Measurements from ENCODE around the gene DDO. TPM values are rescaled to one million over a fixed set of nuclear protein-coding genes. Genes with fewer than 3 reads are reported as not detected.
A peak's percentile ranks its signal among the peaks of the same experiment; 100 is the strongest.
"Not testable (repeated sequence)": the region's sequence is repeated elsewhere in the genome, so short reads cannot be mapped to it uniquely, and the experiment has no call there.

The DDO gene
- 0.49 TPM for total RNA-seq
- polyA plus RNA-seq (ENCODE audit: insufficient read depth in 1 of 8, insufficient read length in 8 of 8, low replicate concordance in 1 of 8) = under 1 TPM in 5 of 8 donors, not detected in 3; 0.08 to 0.30 (median 0.21) TPM
- long read RNA-seq, donor 1 = 0 reads
- long read RNA-seq, donor 2 = 0 reads
- long read RNA-seq, donor 3, partial matches to known transcripts = 0 of 1 reads
- long read RNA-seq, donor 3, other reads (novel, unspliced or antisense) = 0 of 1 reads
- long read RNA-seq, donor 4 = 0 reads
- long read RNA-seq, donor 5 = 0 reads
- long read RNA-seq, donor 6 = 0 reads
- long read RNA-seq, donor 7 = 0 reads
- long read RNA-seq, donor 8 = 0 reads
- long read RNA-seq, donor 9 = 0 reads
- long read RNA-seq, donor 10, partial matches to known transcripts = 0 of 1 reads
- long read RNA-seq, donor 10, other reads (novel, unspliced or antisense) = 0 of 1 reads
- long read RNA-seq, donor 11 = 0 reads

DNA sequence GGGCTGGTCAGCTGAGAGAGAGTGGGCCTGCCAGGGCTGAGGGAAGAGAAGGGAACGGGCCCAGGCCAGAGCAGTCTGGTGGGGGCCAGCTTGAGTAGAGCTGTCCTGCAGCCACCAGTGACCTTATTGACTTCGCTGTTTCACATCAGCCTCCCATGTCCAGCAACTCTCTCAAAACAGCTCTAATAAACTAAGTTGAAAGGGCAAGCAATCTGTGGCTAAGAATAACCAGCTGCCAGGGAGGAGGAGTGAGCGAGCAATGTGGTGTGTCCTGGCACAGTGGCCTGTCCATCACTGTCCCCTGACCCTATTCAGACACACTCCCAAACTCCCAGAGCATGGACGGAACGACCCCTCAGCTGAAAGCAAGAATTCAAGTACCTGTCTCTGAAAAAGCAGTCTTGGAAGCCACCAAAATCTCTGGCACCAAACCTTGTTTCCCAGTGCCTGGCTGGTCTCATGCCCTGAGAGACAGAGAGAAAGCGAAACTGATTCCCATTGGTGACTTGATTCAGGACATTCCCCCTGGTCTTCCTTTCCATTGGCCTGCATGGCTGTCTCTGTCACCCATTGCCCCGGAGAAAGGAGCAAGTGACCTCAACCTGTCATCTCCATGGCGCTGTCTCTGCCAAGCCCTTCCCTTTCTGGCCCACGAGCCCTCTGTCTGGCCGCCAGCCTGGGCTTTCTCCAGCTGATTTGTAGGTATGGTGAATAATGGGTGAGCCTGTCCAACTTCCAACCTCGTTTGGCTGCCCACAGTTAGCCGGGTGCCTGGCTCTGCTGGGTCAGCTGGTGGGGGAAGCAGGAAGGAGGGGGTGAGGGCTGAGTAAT, at the start of gene DDO:
DDO (minus strand) TSS at position 490 of the 831 bp plus-strand sequence. CDS start 2,113 bp downstream, outside the sequence.
- H3K27ac ChIP-seq (ENCODE audit: low read length) = no peak within 1 kb of the TSS
- 48% methylated on average over 6 of the region's 12 CpGs for WGBS (ENCODE audit: insufficient coverage)
- H3K4me3 ChIP-seq (ENCODE audit: low read length) = no peak within 1 kb of the TSS
- H3K27me3 ChIP-seq (ENCODE audit: control insufficient read depth, insufficient read depth, low read length) = no peaks in the 10 kb centered on the region
- no peaks in the 10 kb centered on the region for H3K9me3 ChIP-seq (replicated peaks; ENCODE audit: control insufficient read depth, low read depth, low read length)
- DNase-seq = peak; percentile 45
- H3K4me1 ChIP-seq (ENCODE audit: control insufficient read depth, insufficient read depth, low read length) = no peaks in the 10 kb centered on the region
- H3K36me3 ChIP-seq (ENCODE audit: control insufficient read depth, insufficient read depth, low read length) = no peaks in the 10 kb centered on the region

- H3K4me3 ChIP-seq (ENCODE audit: low read length) = no peak overlapping the region
- no peaks in the 10 kb centered on the region for H3K36me3 ChIP-seq (ENCODE audit: control insufficient read depth, insufficient read depth, low read length)
- no peak overlapping the region for H3K27ac ChIP-seq (ENCODE audit: low read length)
- peaks cover 10% of the 10 kb centered on the region for H3K9me3 ChIP-seq (replicated peaks; ENCODE audit: control insufficient read depth, low read depth, low read length)
- H3K27me3 ChIP-seq (ENCODE audit: control insufficient read depth, insufficient read depth, low read length) = no peaks in the 10 kb centered on the region
- DNase-seq = no peak
- H3K4me1 ChIP-seq (ENCODE audit: control insufficient read depth, insufficient read depth, low read length) = no peaks in the 10 kb centered on the region
- WGBS (ENCODE audit: insufficient coverage) = no CpG with 5 or more reads among the region's 2 CpGs
Measured at GRCh38 chr6:110462884-110463481, 47.6 kb upstream of the DDO start.

DNA sequence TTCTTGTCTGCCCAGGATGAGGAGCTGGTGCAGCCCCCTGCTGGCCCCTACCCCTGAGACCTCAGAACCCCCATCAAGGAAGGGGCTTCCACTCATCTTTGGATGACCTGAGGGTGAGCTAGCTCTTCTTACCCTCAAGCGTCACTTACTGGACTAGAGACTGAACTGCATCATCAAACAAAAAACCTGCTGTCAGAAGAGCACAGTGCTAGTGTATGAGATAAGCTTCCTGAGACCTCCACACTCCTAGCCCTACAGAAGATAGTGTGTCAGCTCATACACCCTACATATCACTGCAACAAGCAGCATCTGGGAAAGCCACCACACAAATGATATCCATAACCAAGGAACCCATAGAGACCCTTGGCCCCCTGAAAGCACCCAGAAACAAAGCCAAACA, 46.0 kb upstream of the DDO start:
- DNase-seq = no peak
- Histone ChIP-seq H3K36me3 (ENCODE audit: control insufficient read depth, insufficient read depth, low read length) (no peaks in the 10 kb centered on the region), H3K4me1 (ENCODE audit: control insufficient read depth, insufficient read depth, low read length) (no peaks in the 10 kb centered on the region), H3K4me3 (ENCODE audit: low read length) (no peak overlapping the region), H3K27ac (ENCODE audit: low read length) (no peak overlapping the region), H3K9me3 (replicated peaks; ENCODE audit: control insufficient read depth, low read depth, low read length) (peaks cover 10% of the 10 kb centered on the region), H3K27me3 (ENCODE audit: control insufficient read depth, insufficient read depth, low read length) (no peaks in the 10 kb centered on the region)
- no CpG with 5 or more reads among the region's 1 CpG for WGBS (ENCODE audit: insufficient coverage)

DNA sequence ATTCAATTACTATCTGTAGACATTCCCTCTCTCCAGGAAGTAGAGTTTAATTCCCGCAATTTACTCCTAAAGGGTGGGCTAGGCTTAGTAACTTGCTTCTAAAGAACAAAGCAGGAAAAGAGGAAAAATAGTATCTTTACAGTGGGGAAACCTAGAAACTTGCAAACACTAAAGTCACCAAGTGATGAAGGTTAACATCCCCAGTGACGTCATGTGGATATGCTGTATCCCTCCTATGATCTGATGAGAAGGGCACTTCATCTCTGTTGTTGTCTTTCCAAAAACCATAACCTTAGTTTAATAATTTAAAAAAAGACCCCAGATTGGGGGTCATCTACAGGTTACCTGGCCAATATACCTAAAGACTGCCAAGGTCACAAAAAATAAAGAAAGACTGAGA, 43.8 kb upstream of the DDO start:
- no peak for DNase-seq
- Histone ChIP-seq H3K9me3 (replicated peaks; ENCODE audit: control insufficient read depth, low read depth, low read length) (peaks cover 8% of the 10 kb centered on the region), H3K27me3 (ENCODE audit: control insufficient read depth, insufficient read depth, low read length) (no peaks in the 10 kb centered on the region), H3K36me3 (ENCODE audit: control insufficient read depth, insufficient read depth, low read length) (no peaks in the 10 kb centered on the region), H3K4me1 (ENCODE audit: control insufficient read depth, insufficient read depth, low read length) (no peaks in the 10 kb centered on the region), H3K27ac (ENCODE audit: low read length) (no peak overlapping the region), H3K4me3 (ENCODE audit: low read length) (no peak overlapping the region)
- no CpG with 5 or more reads among the region's 2 CpGs for WGBS (ENCODE audit: insufficient coverage)

GRCh38 chr6:110458476-110458875, 43.1 kb upstream of the DDO start:
- Histone ChIP-seq H3K27ac (ENCODE audit: low read length) (no peak overlapping the region), H3K4me1 (ENCODE audit: control insufficient read depth, insufficient read depth, low read length) (no peaks in the 10 kb centered on the region), H3K27me3 (ENCODE audit: control insufficient read depth, insufficient read depth, low read length) (no peaks in the 10 kb centered on the region), H3K4me3 (ENCODE audit: low read length) (no peak overlapping the region), H3K9me3 (replicated peaks; ENCODE audit: control insufficient read depth, low read depth, low read length) (peaks cover 6% of the 10 kb centered on the region), H3K36me3 (ENCODE audit: control insufficient read depth, insufficient read depth, low read length) (no peaks in the 10 kb centered on the region)
- no peak for DNase-seq
- 100% methylated on average over 1 of the region's 1 CpG for WGBS (ENCODE audit: insufficient coverage)

GRCh38 chr6:110457567-110458175, 42.3 kb upstream of the DDO start:
- DNase-seq; H3K9me3 ChIP-seq (replicated peaks; ENCODE audit: control insufficient read depth, low read depth, low read length); H3K4me3 ChIP-seq (ENCODE audit: low read length); H3K27me3 ChIP-seq (ENCODE audit: control insufficient read depth, insufficient read depth, low read length); H3K27ac ChIP-seq (ENCODE audit: low read length); H3K36me3 ChIP-seq (ENCODE audit: control insufficient read depth, insufficient read depth, low read length); H3K4me1 ChIP-seq (ENCODE audit: control insufficient read depth, insufficient read depth, low read length): not testable (repeated sequence)
- WGBS (ENCODE audit: insufficient coverage) = 73% methylated on average over 5 of the region's 8 CpGs

DNA sequence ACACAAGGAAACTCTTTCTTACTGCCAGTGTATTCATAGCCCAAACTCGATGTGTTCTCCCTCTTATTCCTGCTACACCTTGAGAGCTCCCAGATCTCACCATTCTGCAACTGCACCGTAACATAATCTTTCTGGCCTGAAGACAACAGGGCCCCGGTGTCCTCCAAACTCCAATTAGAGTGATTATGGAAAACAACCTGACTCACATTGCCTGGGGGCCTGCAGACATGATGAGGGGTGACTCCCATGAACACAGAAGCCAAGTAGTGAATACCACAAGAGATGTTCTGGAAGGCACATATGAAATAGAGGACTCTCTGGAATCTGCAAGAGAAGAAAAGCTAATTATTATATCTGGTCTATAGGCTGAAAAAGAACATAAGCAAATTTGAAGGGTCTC, 41.3 kb upstream of the DDO start:
- WGBS (ENCODE audit: insufficient coverage) = 86% methylated on average over 1 of the region's 3 CpGs

DNA sequence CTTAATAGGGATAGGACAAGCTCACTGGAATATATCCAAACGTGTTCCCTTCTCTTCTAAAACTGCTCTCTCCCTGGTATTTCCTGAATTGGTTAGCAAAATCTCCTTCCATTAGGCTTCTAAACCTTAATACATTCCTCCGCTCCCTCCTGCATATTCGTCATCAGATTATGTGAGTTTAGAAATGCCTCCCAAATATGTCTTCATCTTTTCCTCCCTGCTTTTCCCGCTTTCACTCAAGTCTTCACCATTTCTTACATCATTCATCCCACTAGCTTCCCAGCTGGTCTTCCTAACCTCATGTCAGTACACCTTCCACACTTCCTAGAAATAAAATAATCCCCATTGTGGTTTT, 34.1 kb upstream of the DDO start:
- WGBS (ENCODE audit: insufficient coverage) = 76% methylated on average over 2 of the region's 4 CpGs
- Histone ChIP-seq H3K9me3 (replicated peaks; ENCODE audit: control insufficient read depth, low read depth, low read length) (no peaks in the 10 kb centered on the region), H3K36me3 (ENCODE audit: control insufficient read depth, insufficient read depth, low read length) (no peaks in the 10 kb centered on the region), H3K27me3 (ENCODE audit: control insufficient read depth, insufficient read depth, low read length) (no peaks in the 10 kb centered on the region), H3K27ac (ENCODE audit: low read length) (no peak overlapping the region), H3K4me3 (ENCODE audit: low read length) (no peak overlapping the region), H3K4me1 (ENCODE audit: control insufficient read depth, insufficient read depth, low read length) (no peaks in the 10 kb centered on the region)
- DNase-seq = no peak

More for the DNA sequence above, 41.3 kb upstream of the DDO start:
- no peak for DNase-seq
- no peaks in the 10 kb centered on the region for H3K27me3 ChIP-seq (ENCODE audit: control insufficient read depth, insufficient read depth, low read length)
- no peaks in the 10 kb centered on the region for H3K36me3 ChIP-seq (ENCODE audit: control insufficient read depth, insufficient read depth, low read length)
- no peaks in the 10 kb centered on the region for H3K4me1 ChIP-seq (ENCODE audit: control insufficient read depth, insufficient read depth, low read length)
- H3K4me3 ChIP-seq (ENCODE audit: low read length) = no peak overlapping the region
- no peak overlapping the region for H3K27ac ChIP-seq (ENCODE audit: low read length)
- H3K9me3 ChIP-seq (replicated peaks; ENCODE audit: control insufficient read depth, low read depth, low read length) = no peaks in the 10 kb centered on the region

DNA sequence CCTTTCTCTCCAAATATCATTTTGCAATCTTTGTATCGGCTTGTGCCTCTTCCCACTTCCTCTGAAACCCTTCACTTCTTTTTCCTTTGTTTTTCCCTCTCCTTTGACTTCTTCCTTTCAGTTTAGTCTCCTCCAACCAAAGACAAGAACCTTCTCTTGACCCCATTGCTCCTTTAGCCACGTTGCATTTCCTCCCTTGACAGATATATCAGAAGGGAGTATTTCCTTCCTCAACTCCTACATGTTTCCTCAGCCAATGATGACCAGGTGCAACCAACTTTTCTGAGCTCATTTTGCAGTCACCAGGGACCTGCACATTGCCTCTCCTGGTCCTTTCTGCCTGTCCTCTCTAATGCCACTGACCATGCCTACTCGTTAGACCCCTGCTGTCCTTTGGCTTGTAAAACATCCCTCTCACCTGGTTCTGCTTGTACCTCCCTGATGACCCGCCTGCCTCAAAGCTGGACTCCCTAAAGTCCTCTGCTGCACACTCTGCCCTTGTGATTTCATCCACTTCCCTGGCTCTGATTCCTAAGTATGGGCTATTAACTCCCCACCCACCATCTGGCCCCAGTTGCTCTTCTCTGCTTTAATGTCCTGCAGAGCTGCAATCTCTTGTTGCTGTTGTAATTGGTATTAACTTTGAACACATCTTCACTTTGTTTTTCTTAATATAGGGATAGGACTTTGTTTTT, 33.6 kb upstream of the DDO start:
- DNase-seq = no peak
- H3K9me3 ChIP-seq (replicated peaks; ENCODE audit: control insufficient read depth, low read depth, low read length) = no peaks in the 10 kb centered on the region
- H3K27ac ChIP-seq (ENCODE audit: low read length) = no peak overlapping the region
- no peaks in the 10 kb centered on the region for H3K36me3 ChIP-seq (ENCODE audit: control insufficient read depth, insufficient read depth, low read length)
- H3K4me3 ChIP-seq (ENCODE audit: low read length) = no peak overlapping the region
- H3K27me3 ChIP-seq (ENCODE audit: control insufficient read depth, insufficient read depth, low read length) = no peaks in the 10 kb centered on the region
- WGBS (ENCODE audit: insufficient coverage) = 53% methylated on average over 4 of the region's 4 CpGs
- no peaks in the 10 kb centered on the region for H3K4me1 ChIP-seq (ENCODE audit: control insufficient read depth, insufficient read depth, low read length)
